ENCODE results near the gene R3HDM4.

DNA sequence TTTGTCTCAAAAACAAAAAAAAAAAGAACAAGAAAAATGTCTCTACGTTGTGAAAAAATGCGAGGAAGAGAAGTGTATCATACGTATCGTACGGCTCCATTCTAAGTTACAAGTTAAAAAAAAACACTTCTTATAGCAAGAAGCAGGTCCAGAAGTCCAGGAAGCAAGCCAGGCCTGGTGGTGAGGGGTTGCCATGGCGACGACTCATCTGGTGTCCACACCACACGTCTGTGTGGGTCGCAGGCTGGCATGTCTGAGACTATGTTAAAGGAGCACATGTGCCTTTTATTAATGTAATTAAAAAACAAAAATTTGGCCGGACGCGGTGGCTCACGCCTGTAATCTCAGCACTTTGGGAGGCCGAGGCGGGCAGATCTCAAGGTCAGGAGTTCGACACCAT, 25.9 kb downstream of the R3HDM4 start:
- no peak for TF ChIP-seq FOXA1 (IDR thresholded peaks at IDR 0.05)
- TF ChIP-seq, protein P1, sequence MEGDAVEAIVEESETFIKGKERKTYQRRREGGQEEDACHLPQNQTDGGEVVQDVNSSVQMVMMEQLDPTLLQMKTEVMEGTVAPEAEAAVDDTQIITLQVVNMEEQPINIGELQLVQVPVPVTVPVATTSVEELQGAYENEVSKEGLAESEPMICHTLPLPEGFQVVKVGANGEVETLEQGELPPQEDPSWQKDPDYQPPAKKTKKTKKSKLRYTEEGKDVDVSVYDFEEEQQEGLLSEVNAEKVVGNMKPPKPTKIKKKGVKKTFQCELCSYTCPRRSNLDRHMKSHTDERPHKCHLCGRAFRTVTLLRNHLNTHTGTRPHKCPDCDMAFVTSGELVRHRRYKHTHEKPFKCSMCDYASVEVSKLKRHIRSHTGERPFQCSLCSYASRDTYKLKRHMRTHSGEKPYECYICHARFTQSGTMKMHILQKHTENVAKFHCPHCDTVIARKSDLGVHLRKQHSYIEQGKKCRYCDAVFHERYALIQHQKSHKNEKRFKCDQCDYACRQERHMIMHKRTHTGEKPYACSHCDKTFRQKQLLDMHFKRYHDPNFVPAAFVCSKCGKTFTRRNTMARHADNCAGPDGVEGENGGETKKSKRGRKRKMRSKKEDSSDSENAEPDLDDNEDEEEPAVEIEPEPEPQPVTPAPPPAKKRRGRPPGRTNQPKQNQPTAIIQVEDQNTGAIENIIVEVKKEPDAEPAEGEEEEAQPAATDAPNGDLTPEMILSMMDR (IDR thresholded peaks at IDR 0.05; ENCODE audit: low read depth, low read length, missing input control), result no peak
- TF ChIP-seq TAF1 (conservative IDR thresholded peaks at IDR 0.05), result no peak
- no peak for TF ChIP-seq SP1 (IDR thresholded peaks at IDR 0.05)
- no peak for TF ChIP-seq RAD21 (IDR thresholded peaks at IDR 0.05)
- TF ChIP-seq YY1 (IDR thresholded peaks at IDR 0.05), result no peak
- TF ChIP-seq, protein P2, sequence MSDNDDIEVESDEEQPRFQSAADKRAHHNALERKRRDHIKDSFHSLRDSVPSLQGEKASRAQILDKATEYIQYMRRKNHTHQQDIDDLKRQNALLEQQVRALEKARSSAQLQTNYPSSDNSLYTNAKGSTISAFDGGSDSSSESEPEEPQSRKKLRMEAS (IDR thresholded peaks at IDR 0.05), result no peak
- TF ChIP-seq, protein P3, sequence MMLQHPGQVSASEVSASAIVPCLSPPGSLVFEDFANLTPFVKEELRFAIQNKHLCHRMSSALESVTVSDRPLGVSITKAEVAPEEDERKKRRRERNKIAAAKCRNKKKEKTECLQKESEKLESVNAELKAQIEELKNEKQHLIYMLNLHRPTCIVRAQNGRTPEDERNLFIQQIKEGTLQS (IDR thresholded peaks at IDR 0.05), result no peak
- no peak for TF ChIP-seq GABPA (IDR thresholded peaks at IDR 0.05 in 1 of 2, conservative IDR thresholded peaks at IDR 0.05 in 1 of 2)
- no peak for TF ChIP-seq RXRA (IDR thresholded peaks at IDR 0.05)
- no peak for TF ChIP-seq REST (IDR thresholded peaks at IDR 0.05)
- no peak for TF ChIP-seq HNF4G (IDR thresholded peaks at IDR 0.05)

Measured in liver (tissue), 3 donors.